ENCODE measurements around the gene LCA5. TPM values are rescaled to one million over a fixed set of nuclear protein-coding genes. Genes with fewer than 3 reads are reported as not detected.

LCA5 gene
- total and polyA plus RNA-seq, 8 donors = 1.3 to 7.9 (median 2.6) TPM

- ATAC-seq (no peak), FAIRE-seq (no peak), DNase-seq (no peak)
- TF ChIP-seq CTCF (IDR thresholded peaks at IDR 0.05) = no peak
- no peaks in the 10 kb centered on the region for H3K36me3 ChIP-seq
- 70 to 81% methylated on average over 1 of the region's 1 CpG for WGBS, 2 donors
- H3K4me3 ChIP-seq = no peak overlapping the region
- no peak overlapping the region for H3K27ac ChIP-seq
- no peaks in the 10 kb centered on the region for H3K9me3 ChIP-seq
- H3K27me3 ChIP-seq = no peaks in the 10 kb centered on the region
- no peaks in the 10 kb centered on the region for H3K4me1 ChIP-seq
- intact Hi-C loops (cut with DNase I) = no loop called here
Measured at GRCh38 chr6:79506251-79506650, 31.0 kb downstream of the LCA5 start.

GRCh38 chr6:79504372-79504771 lies 32.9 kb downstream of the LCA5 start:
- intact Hi-C loops (cut with DNase I) = no loop called here
- Histone ChIP-seq H3K9me3 (no peaks in the 10 kb centered on the region), H3K27me3 (no peaks in the 10 kb centered on the region), H3K27ac (no peak overlapping the region), H3K4me3 (no peak overlapping the region), H3K36me3 (no peaks in the 10 kb centered on the region), H3K4me1 (no peaks in the 10 kb centered on the region)
- DNase-seq = no peak
- WGBS, 2 donors = 86 to 94% methylated on average over 2 of the region's 2 CpGs
- ATAC-seq = no peak
- no peak for TF ChIP-seq CTCF (IDR thresholded peaks at IDR 0.05)
- no peak for FAIRE-seq

- DNase-seq = no peak
- no peak for TF ChIP-seq CTCF (IDR thresholded peaks at IDR 0.05)
- no peak overlapping the region for H3K27ac ChIP-seq
- H3K36me3 ChIP-seq = no peaks in the 10 kb centered on the region
- H3K27me3 ChIP-seq = no peaks in the 10 kb centered on the region
- no peak for FAIRE-seq
- WGBS, 2 donors = 71 to 83% methylated on average over 1 of the region's 1 CpG
- no peak for ATAC-seq
- no peak overlapping the region for H3K4me3 ChIP-seq
- no peaks in the 10 kb centered on the region for H3K9me3 ChIP-seq
- intact Hi-C loops (cut with DNase I) = no loop called here
- H3K4me1 ChIP-seq = no peaks in the 10 kb centered on the region
Measured at GRCh38 chr6:79498842-79499241, 38.4 kb downstream of the LCA5 start.

- DNase-seq (no peak), ATAC-seq (no peak), FAIRE-seq (no peak)
- intact Hi-C loops (cut with DNase I) = no loop called here
- Histone ChIP-seq H3K9me3 (no peaks in the 10 kb centered on the region), H3K27me3 (no peaks in the 10 kb centered on the region), H3K4me1 (no peaks in the 10 kb centered on the region), H3K4me3 (no peak overlapping the region), H3K27ac (no peak overlapping the region), H3K36me3 (no peaks in the 10 kb centered on the region)
- no peak for TF ChIP-seq CTCF (IDR thresholded peaks at IDR 0.05)
- 94% methylated on average over 10 of the region's 10 CpGs for WGBS, 2 donors
Measured at GRCh38 chr6:79495246-79495645, 42.0 kb downstream of the LCA5 start.

- Histone ChIP-seq H3K27me3 (no peaks in the 10 kb centered on the region), H3K36me3 (no peaks in the 10 kb centered on the region), H3K27ac (no peak overlapping the region), H3K4me1 (no peaks in the 10 kb centered on the region), H3K4me3 (no peak overlapping the region), H3K9me3 (no peaks in the 10 kb centered on the region)
- WGBS, 2 donors = 92 to 96% methylated on average over 5 of the region's 5 CpGs
- no peak for ATAC-seq
- no peak for DNase-seq
- intact Hi-C loops (cut with DNase I) = no loop called here
- no peak for FAIRE-seq
- TF ChIP-seq CTCF (IDR thresholded peaks at IDR 0.05) = no peak
Measured at GRCh38 chr6:79494841-79495240, 42.4 kb downstream of the LCA5 start.

Data from pancreas (tissue), 10 donors.